Astrocyte (in vitro differentiated cells and primary cell): ENCODE results near the gene DMBX1. TPM values are rescaled to one million over a fixed set of nuclear protein-coding genes. Genes with fewer than 3 reads are reported as not detected.

ENCODE experiments used
- DNase-seq: peaks from one replicate; pipeline ENCODE4 v3.0.0-alpha.2; 2010; ENCODE audit warnings: low read depth
- FAIRE-seq: peaks from 2 replicates; lab custom pipeline; 2011; peaks lifted over from hg19 to GRCh38; lab: Jason Lieb, UNC
- H2AFZ ChIP-seq: 2 replicates; pipeline ENCODE4 v1.6.0; 2012; ENCODE audit warnings: low read depth, low read length, inconsistent platforms
- H3K27ac ChIP-seq: 2 replicates; pipeline ENCODE4 v1.5.1; 2011; ENCODE audit warnings: low read depth, low read length, inconsistent platforms
- H3K27me3 ChIP-seq: 2 replicates; pipeline ENCODE4 v1.6.0; 2011; ENCODE audit warnings: low read length, inconsistent platforms; ENCODE audit not compliant: insufficient read depth
- H3K36me3 ChIP-seq: 2 replicates; pipeline ENCODE4 v1.5.1; 2011; ENCODE audit warnings: low read length, inconsistent platforms; ENCODE audit not compliant: insufficient read depth
- H3K4me1 ChIP-seq: 2 replicates; pipeline ENCODE4 v1.5.1; 2011; ENCODE audit warnings: low read length, inconsistent platforms; ENCODE audit not compliant: insufficient read depth
- H3K4me2 ChIP-seq: 2 replicates; pipeline ENCODE4 v1.6.0; 2012; ENCODE audit warnings: low read length, inconsistent platforms
- H3K4me3 ChIP-seq: 2 replicates; pipeline ENCODE4 v1.5.1; 2011; ENCODE audit warnings: low read depth, mild to moderate bottlenecking, low read length, inconsistent platforms; ENCODE audit not compliant: insufficient read depth
- H3K79me2 ChIP-seq: 2 replicates; pipeline ENCODE4 v1.6.0; 2012; ENCODE audit warnings: mild to moderate bottlenecking, low read length, inconsistent platforms; ENCODE audit not compliant: insufficient read depth
- H3K9ac ChIP-seq: 2 replicates; pipeline ENCODE4 v1.6.0; 2012; ENCODE audit warnings: mild to moderate bottlenecking, low read length, inconsistent platforms
- H3K9me3 ChIP-seq: 2 replicates; pipeline ENCODE4 v1.5.1; 2012; ENCODE audit warnings: low read depth, mild to moderate bottlenecking, low read length, inconsistent platforms; ENCODE audit not compliant: insufficient read depth
- H4K20me1 ChIP-seq: 2 replicates; pipeline ENCODE4 v1.6.0; 2012; ENCODE audit warnings: low read length, inconsistent platforms; ENCODE audit not compliant: insufficient read depth
- H3K27ac Mint-ChIP-seq: one replicate; pipeline ENCODE4 v1.8.0; 2021; ENCODE audit warnings: mild to moderate bottlenecking, mixed read lengths; ENCODE audit not compliant: unreplicated experiment
- H3K27me3 Mint-ChIP-seq: one replicate; pipeline ENCODE4 v1.8.0; 2021; ENCODE audit warnings: low read depth, mixed read lengths; ENCODE audit not compliant: unreplicated experiment
- H3K36me3 Mint-ChIP-seq: one replicate; pipeline ENCODE4 v1.8.0; 2021; ENCODE audit warnings: low read depth, mixed read lengths; ENCODE audit not compliant: unreplicated experiment
- H3K4me1 Mint-ChIP-seq: one replicate; pipeline ENCODE4 v1.8.0; 2021; ENCODE audit warnings: low read depth, mixed read lengths; ENCODE audit not compliant: unreplicated experiment
- H3K4me3 Mint-ChIP-seq: one replicate; pipeline ENCODE4 v1.8.0; 2021; ENCODE audit warnings: mild to moderate bottlenecking, moderate library complexity, mixed read lengths; ENCODE audit not compliant: unreplicated experiment
- H3K9me3 Mint-ChIP-seq: one replicate; pipeline ENCODE4 v1.8.0; 2021; ENCODE audit warnings: mild to moderate bottlenecking, mixed read lengths; ENCODE audit not compliant: unreplicated experiment
- EZH2 ChIP-seq: IDR thresholded peaks from 2 replicates; pipeline ENCODE4 v1.6.1; 2012; ENCODE audit warnings: mild to moderate bottlenecking, low read length, inconsistent platforms; ENCODE audit not compliant: insufficient read depth
- total RNA-seq: library from RNA; stranded (reverse); gene quantifications from 2 replicates; pipeline ENCODE4 v1.2.1, GENCODE V29; 2021
- TF ChIP-seq, protein P1 (sequence below): IDR thresholded peaks from 2 replicates; pipeline ENCODE4 v1.5.1; 2011; ENCODE audit warnings: low read depth, mild to moderate bottlenecking, inconsistent platforms, low read length, moderate library complexity; ENCODE audit not compliant: insufficient read depth

DMBX1 gene
- total RNA-seq, 1 donor from 2014 or later = 0.07 TPM

DNA sequence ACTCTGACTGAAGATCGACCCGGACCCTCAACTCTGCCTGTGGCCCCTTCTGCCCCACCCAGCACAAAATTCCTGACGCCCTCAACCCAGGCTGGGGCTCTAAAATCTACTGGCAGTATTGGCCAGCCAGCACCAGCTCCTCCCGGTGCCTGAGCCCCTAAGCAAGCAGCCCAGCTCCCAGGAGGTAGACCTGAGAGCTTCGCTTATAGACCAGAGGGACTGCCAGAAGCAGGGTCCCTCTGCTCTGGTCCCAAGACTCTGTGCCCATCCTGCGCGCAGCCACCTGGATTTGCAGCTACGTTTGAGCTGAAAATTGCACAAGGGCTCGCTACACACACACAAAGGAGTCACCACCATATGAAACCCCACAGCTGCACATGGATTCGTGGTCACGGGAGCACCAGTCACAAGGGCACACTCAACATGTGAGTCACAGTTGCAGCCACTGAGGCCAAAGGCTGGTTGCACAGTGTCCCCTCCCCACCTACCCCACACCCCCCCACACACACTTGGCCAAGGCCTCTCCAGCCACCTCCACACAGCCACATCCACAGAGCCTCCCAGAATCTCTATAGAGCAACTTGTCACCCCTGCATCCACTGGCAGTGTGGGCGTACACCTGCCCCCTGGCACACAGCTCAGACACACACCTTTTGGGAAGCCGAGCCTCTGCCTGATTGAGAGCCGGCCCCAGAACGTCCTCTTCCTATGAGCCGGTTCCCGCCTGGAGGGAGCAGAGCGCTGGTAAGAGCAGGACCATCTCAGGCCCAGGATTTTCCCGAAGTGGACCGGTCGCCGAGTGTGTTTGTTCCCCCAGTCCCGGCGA, 1.1 kb upstream of the DMBX1 start:
- Histone ChIP-seq H3K79me2 (no peaks in the 10 kb centered on the region), H3K27ac (no peak overlapping the region), H3K4me1 (peaks cover 5% of the 10 kb centered on the region), H3K4me2 (no peak overlapping the region), H3K4me3 (no peak overlapping the region), H3K36me3 (no peaks in the 10 kb centered on the region), H3K27me3 (peaks cover 89% of the 10 kb centered on the region), H2AFZ (no peak overlapping the region), H3K9me3 (no peaks in the 10 kb centered on the region), H3K9ac (no peak overlapping the region), H4K20me1 (peaks cover 26% of the 10 kb centered on the region)
- peaks cover 84% of the 10 kb centered on the region for H3K27me3 Mint-ChIP-seq
- DNase-seq = peak; percentile 8
- FAIRE-seq = no peak
- peaks cover 9% of the 10 kb centered on the region for H3K4me1 Mint-ChIP-seq
- no peak overlapping the region for H3K27ac Mint-ChIP-seq
- H3K4me3 Mint-ChIP-seq = no peak overlapping the region
- H3K36me3 Mint-ChIP-seq = no peaks in the 10 kb centered on the region
- H3K9me3 Mint-ChIP-seq = peaks cover 6% of the 10 kb centered on the region
- TF ChIP-seq EZH2 = no peak
- TF ChIP-seq, protein P1, sequence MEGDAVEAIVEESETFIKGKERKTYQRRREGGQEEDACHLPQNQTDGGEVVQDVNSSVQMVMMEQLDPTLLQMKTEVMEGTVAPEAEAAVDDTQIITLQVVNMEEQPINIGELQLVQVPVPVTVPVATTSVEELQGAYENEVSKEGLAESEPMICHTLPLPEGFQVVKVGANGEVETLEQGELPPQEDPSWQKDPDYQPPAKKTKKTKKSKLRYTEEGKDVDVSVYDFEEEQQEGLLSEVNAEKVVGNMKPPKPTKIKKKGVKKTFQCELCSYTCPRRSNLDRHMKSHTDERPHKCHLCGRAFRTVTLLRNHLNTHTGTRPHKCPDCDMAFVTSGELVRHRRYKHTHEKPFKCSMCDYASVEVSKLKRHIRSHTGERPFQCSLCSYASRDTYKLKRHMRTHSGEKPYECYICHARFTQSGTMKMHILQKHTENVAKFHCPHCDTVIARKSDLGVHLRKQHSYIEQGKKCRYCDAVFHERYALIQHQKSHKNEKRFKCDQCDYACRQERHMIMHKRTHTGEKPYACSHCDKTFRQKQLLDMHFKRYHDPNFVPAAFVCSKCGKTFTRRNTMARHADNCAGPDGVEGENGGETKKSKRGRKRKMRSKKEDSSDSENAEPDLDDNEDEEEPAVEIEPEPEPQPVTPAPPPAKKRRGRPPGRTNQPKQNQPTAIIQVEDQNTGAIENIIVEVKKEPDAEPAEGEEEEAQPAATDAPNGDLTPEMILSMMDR = no peak

DNA sequence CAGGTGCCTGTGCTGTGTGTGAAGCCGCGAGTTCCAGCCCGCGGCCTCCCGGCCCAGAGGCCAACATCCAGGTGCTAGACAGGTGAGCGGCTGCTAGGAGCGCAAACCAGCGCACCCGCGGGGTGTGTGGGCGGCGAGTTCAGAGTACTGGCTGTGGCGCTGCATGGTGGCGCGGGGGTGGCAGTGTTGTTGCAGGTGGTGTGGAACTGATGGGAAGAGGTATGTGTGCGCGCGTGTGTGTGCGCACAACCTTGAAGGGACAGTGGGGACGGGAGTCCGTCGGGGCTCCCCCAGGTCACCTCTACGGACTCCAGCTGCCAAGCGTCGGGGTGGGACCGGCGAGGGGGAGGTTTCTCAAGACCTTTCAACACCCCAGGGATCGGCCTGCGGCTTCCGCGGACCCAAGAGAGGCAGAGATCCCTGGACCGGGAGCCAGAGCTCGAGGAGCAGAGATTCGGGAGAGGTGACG, 433 bp upstream of the DMBX1 start:
- no peak overlapping the region for H3K27ac ChIP-seq
- H3K4me2 ChIP-seq = peak overlapping the region; percentile 72
- no peak overlapping the region for H3K27ac Mint-ChIP-seq
- H4K20me1 ChIP-seq = peaks cover 26% of the 10 kb centered on the region
- H2AFZ ChIP-seq = no peak overlapping the region
- no peak overlapping the region for H3K9ac ChIP-seq
- H3K9me3 Mint-ChIP-seq = peaks cover 6% of the 10 kb centered on the region
- H3K27me3 Mint-ChIP-seq = peaks cover 84% of the 10 kb centered on the region
- no peaks in the 10 kb centered on the region for H3K36me3 ChIP-seq
- DNase-seq (no peak), FAIRE-seq (no peak)
- no peak overlapping the region for H3K4me3 ChIP-seq
- no peaks in the 10 kb centered on the region for H3K79me2 ChIP-seq
- H3K27me3 ChIP-seq = peaks cover 91% of the 10 kb centered on the region
- peaks cover 5% of the 10 kb centered on the region for H3K4me1 ChIP-seq
- TF ChIP-seq EZH2 = peak; percentile 96
- TF ChIP-seq, protein P1 = no peak
- no peaks in the 10 kb centered on the region for H3K36me3 Mint-ChIP-seq
- H3K9me3 ChIP-seq = no peaks in the 10 kb centered on the region
- peak overlapping the region; percentile 61 for H3K4me3 Mint-ChIP-seq
- peaks cover 9% of the 10 kb centered on the region for H3K4me1 Mint-ChIP-seq

DNA sequence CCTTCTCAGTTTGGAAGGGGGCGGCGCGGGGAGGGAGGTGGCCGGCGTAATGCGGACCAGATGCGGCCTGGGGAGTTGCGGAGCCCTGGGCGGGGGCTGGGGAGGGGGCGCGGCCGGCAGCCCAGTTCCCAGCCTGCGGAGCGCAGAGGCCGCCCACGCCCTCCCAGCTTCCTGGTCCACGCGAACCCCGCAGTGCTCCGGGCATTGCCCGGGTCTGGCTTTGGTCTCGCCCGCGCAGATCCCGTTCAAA, 695 bp downstream of the DMBX1 start:
- Histone ChIP-seq H3K36me3 (no peaks in the 10 kb centered on the region), H3K4me2 (peak overlapping the region; percentile 72), H3K4me1 (peaks cover 5% of the 10 kb centered on the region), H4K20me1 (peaks cover 21% of the 10 kb centered on the region), H3K27me3 (peaks cover 92% of the 10 kb centered on the region), H3K9me3 (no peaks in the 10 kb centered on the region), H3K4me3 (no peak overlapping the region), H3K79me2 (no peaks in the 10 kb centered on the region), H2AFZ (no peak overlapping the region), H3K9ac (no peak overlapping the region), H3K27ac (no peak overlapping the region)
- Mint-ChIP-seq H3K36me3 (no peaks in the 10 kb centered on the region), H3K27ac (no peak overlapping the region), H3K9me3 (peaks cover 6% of the 10 kb centered on the region), H3K27me3 (peaks cover 84% of the 10 kb centered on the region), H3K4me1 (peaks cover 9% of the 10 kb centered on the region), H3K4me3 (no peak overlapping the region)
- TF ChIP-seq, protein P1 = no peak
- TF ChIP-seq EZH2 = no peak
- DNase-seq (no peak), FAIRE-seq (no peak)
